ENCODE data around the gene RAB1B.
"Not testable (repeated sequence)": the region's sequence is repeated elsewhere in the genome, so short reads cannot be mapped to it uniquely, and the experiment has no call there.

Gene RAB1B

DNA sequence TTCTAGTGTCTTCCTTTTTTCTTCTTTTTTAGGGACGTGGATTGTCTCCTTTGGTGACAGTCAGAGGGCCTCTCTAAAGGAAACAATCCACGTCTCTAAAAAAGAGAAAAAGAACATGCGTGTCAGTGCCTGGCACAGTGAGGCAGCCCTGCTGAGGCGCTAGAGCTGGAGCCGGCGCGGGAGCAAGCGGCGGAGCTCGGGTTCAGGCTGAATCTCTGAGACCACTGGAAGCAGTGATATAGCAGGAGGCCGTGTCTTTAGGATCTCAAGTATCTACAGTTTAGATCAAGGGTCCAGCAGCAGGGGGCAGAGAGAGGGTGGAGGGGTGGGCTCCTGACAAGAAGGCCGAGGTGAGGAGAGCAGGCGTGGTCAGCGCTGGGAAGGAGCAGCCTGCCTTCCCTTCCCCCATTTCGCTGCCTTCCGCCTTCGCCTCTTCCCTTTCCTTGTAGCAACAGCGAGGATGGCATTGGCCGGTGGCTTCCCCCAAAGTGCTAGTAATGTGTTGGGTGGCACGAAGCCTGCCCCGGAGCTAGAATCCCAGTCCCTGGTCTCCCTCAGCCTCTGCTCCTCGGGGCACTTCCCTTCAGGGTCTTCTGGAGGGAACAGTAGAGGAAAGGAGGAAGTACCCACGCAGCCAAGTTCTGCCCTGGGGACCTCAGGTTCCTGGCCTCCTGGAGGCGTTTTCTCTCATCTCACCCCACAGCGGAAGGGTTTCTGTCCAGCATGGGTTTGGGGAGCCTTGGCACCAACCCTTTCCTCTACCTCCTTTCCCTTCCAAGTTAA, 28.2 kb upstream of the RAB1B start:
- no peak for DNase-seq (ENCODE audit: low read depth in 2 of 2)

DNA sequence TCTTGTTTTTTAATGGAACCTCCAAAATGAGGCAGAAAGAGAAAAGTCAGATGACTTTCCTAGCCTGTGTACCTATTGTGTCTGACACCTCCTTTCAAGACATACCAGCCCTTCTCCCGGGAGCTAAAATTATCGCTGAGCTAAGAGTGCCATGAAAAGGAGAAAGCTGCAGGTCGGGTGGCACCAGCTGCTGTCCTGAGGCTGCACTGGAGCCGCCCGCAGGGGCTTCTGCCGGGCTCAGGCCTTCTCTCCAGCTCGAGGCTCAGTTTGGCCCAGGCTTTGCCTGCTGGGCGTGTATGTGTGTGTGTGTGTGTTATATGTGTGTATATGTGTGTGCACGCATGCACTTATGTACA, 27.7 kb upstream of the RAB1B start:
- DNase-seq (ENCODE audit: low read depth in 2 of 2): no peak

GRCh38 chr11:66242095-66242765, 26.2 kb upstream of the RAB1B start:
- no peak for DNase-seq (ENCODE audit: low read depth in 2 of 2)

- no peak for DNase-seq (ENCODE audit: low read depth in 2 of 2)
These were observed 24.5 kb upstream of the RAB1B start for GRCh38 chr11:66243782-66244535.

DNA sequence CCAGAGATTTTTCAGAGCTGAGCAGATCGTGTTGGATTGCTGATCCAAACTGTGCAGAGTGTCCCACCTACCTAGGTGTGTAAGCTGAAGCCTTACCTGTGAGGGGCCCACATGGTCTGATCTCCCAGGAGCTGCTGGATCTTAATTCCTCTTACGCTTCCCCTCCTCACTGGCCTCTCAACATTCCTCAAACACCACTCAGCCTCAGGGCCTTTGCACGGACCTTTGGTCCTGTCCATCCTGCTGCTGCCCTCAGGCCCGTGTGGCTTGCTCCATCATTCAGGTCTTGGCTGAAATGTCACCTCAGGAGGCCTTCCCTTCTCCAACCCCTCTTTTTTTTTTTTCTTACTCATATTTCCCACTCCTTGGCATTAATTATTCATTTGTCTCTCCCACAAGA, 21.1 kb upstream of the RAB1B start:
- DNase-seq (ENCODE audit: low read depth in 2 of 2): no peak

DNA sequence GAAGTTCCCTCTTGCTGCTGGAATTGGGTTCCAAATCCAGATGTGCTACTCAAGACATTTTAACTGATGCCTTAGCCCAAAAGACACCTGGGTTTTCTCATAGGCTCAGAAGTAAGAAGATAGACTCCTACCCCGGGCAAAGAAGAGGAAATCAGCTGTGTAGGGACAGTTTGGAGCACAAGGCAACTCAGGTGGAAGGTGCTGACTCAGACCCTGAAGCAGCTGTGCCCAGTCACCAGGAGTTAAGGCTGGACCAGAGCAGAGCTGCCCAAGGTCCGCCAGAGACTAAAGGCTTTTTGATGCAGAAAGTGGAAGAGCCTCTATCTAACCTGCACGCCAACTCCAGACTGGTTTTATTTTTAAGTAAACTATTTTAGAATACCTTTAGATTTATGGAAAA, 20.6 kb upstream of the RAB1B start:
- no peak for DNase-seq (ENCODE audit: low read depth in 2 of 2)

GRCh38 chr11:66248903-66249302, 19.5 kb upstream of the RAB1B start:
- no peak for DNase-seq (ENCODE audit: low read depth in 2 of 2)

- DNase-seq (ENCODE audit: low read depth in 2 of 2): no peak
These were observed 16.6 kb upstream of the RAB1B start for GRCh38 chr11:66251809-66252208.

DNA sequence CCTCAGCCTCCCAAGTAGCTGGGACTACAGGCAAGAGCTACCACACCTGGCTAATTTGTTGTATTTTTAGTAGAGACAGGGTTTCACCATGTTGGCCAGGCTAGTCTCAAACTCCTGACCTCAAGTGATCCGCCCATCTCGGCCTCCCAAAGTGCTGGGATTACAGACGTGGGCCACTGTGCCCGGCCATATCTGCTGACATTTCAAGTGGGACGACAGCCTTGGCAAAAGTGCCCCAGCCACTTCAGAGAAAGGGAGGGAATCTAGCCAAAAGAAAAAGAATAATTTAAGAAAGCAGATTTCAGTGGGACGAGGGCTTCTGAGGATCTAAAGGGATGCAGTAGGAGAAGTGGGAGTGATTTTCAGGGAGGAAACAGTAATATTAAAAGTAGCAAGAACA, 15.4 kb upstream of the RAB1B start:
- not testable (repeated sequence) for DNase-seq (ENCODE audit: low read depth in 2 of 2)

- DNase-seq (ENCODE audit: low read depth in 2 of 2): no peak
These were observed 10.0 kb upstream of the RAB1B start for GRCh38 chr11:66258473-66258893.

- DNase-seq (ENCODE audit: low read depth in 2 of 2): no peak
These were observed 9.2 kb upstream of the RAB1B start for GRCh38 chr11:66259225-66259624.

DNA sequence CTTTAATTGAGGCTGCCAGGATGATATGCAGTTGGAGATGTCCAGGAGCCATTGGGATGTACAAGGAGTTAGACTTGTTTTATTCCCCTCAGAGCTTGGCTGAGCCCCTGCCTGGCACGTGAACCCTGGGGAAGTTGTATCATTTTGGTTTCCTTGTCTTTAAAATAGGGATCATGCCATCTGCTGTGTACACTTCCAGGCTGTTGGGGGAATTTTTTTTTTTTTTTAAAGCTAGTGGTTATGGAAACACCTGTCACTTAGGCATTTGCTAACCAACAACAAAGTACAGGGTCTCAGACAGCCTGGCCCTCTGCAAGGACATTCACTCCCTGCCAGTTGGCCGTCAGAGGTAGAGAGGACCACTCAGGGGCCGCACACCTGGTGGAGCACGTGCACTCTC, 8.5 kb upstream of the RAB1B start:
- no peak for DNase-seq (ENCODE audit: low read depth in 2 of 2)

GRCh38 chr11:66261578-66261977, 6.9 kb upstream of the RAB1B start:
- DNase-seq (ENCODE audit: low read depth in 2 of 2): no peak

GRCh38 chr11:66262191-66262590, 6.2 kb upstream of the RAB1B start:
- no peak for DNase-seq (ENCODE audit: low read depth in 2 of 2)

GRCh38 chr11:66262696-66263095, 5.7 kb upstream of the RAB1B start:
- DNase-seq (ENCODE audit: low read depth in 2 of 2): no peak

GRCh38 chr11:66263231-66263630, 5.2 kb upstream of the RAB1B start:
- no peak for DNase-seq (ENCODE audit: low read depth in 2 of 2)

GRCh38 chr11:66263785-66264184, 4.7 kb upstream of the RAB1B start:
- no peak for DNase-seq (ENCODE audit: low read depth in 2 of 2)

GRCh38 chr11:66264383-66264782, 4.1 kb upstream of the RAB1B start:
- DNase-seq (ENCODE audit: low read depth in 2 of 2): no peak

DNA sequence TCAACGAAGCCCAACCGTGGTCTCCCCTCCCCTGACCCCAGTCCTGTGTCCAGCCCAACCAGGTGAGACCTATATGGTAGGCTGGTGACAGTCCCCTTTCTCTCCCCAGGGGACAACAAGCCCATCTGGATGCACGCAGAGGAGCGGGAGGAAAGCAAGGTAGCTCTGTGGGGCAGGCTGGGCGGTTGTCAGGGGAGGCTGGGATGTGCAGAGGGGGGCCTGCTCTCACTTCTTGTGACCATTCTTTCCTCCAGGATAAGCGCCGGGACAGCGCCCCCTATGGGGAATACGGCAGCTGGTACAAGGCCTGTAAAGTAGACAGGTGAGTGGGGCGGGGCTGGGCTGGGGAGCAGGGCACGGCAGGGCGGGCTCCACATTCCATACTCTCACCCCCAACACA, 3.5 kb upstream of the RAB1B start:
- DNase-seq (ENCODE audit: low read depth in 2 of 2): no peak

GRCh38 chr11:66265531-66266377, 2.7 kb upstream of the RAB1B start:
- no peak for DNase-seq (ENCODE audit: low read depth in 2 of 2)

DNA sequence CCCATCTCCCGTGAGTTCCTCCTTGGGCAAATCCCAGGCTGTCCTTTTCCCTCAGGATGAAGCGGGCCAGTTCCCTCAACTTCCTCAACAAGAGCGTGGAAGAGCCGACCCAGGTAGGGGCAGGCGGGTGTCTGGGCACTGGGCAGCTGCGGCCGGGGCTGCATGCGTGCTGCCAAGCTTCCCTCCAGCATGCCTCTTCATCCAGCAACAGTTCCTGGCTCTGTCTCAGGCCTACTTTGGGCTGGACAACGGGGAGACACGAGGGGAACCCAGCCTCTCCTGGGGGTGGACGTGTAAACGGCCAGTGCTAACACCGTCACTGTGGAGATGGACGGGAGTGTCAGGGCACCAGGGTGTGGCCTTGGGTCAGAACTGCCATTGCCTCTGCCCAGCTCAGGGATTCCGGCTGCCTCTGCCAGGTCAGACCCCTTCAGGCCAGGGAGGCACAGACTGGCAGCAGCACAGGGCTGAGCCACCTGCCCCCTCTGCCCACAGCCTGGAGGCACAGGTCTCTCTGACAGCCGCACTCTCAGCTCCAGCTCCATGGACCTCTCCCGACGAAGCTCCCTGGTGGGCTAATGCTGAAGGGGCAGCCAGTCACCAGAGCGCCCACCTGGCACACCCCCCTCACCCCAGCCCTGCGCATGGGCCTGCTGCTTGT, 1.9 kb upstream of the RAB1B start:
- no peak for DNase-seq (ENCODE audit: low read depth in 2 of 2)

DNA sequence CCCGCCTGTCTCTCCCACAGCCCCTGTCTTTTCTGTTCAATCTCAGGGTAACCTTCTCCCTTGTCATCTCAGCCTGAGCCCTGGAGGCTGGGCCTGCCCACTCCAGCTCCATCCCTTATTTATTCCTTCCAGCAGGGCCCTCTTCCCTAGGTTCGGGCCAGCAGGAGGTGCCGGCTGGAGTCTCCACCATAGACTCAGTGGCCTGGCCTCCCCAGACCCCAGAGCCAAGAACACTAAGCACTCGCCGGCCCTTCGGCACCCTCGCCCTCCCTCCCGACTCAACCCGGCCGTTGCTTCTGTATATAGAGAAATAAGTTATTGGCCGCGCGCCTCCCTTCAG, 1.4 kb upstream of the RAB1B start:
- DNase-seq (ENCODE audit: low read depth in 2 of 2): no peak
